Transverse colon (tissue), 4 donors: ENCODE measurements around the gene SMYD3.

Source experiments
- EP300 ChIP-seq: sonication (generic); formaldehyde crosslinking; IDR thresholded peaks from one replicate; pipeline ENCODE4 v1.6.1; 2017; ENCODE audit warnings: antibody characterized with exemption, low read depth
- POLR2A ChIP-seq: fragments of 450-650 bp; IDR thresholded peaks from one replicate; pipeline ENCODE4 v1.6.1; 2016; ENCODE audit warnings: antibody characterized with exemption, mild to moderate bottlenecking, moderate library complexity
- POLR2AphosphoS5 ChIP-seq, 3 donors: sonication (generic); formaldehyde crosslinking; IDR thresholded peaks; one replicate each; pipeline ENCODE4 v1.6.1; 2016; ENCODE audit warnings: antibody characterized with exemption in 3 of 3
- TF ChIP-seq, protein P1 (sequence below), 5 experiments: fragments of 200-600 bp in 3 of 5; fragments of 450-650 bp in 2 of 5; sonication (generic) in 3 of 5; IDR thresholded peaks; 1 replicate in 2 of 5; 2 replicates in 3 of 5; pipeline ENCODE4 v1.5.1; 2016 to 2017; ENCODE audit warnings: antibody characterized with exemption in 5 of 5, inconsistent platforms in 3 of 5, mild to moderate bottlenecking in 2 of 5, moderate library complexity in 1 of 5

DNA sequence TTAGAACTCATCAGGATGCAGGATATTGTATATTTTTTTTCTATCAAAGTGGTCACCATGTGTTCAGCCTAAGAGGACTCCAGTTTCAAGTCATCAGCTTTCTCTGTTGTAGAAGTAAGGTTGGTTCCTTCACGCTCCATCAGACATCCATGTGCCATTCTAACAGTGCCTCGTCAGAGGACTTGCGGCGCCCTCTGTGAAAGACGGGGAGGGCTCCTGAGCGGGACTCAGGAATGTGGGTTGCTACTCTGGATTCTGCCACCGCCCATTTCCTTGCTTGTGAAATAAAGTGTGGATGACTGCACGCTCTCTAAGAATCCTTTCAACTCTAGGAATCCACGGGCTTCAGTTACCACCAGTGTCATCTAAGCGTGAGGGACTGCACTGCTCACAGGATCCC lies 758.8 kb downstream of the SMYD3 start:
- TF ChIP-seq, protein P1, sequence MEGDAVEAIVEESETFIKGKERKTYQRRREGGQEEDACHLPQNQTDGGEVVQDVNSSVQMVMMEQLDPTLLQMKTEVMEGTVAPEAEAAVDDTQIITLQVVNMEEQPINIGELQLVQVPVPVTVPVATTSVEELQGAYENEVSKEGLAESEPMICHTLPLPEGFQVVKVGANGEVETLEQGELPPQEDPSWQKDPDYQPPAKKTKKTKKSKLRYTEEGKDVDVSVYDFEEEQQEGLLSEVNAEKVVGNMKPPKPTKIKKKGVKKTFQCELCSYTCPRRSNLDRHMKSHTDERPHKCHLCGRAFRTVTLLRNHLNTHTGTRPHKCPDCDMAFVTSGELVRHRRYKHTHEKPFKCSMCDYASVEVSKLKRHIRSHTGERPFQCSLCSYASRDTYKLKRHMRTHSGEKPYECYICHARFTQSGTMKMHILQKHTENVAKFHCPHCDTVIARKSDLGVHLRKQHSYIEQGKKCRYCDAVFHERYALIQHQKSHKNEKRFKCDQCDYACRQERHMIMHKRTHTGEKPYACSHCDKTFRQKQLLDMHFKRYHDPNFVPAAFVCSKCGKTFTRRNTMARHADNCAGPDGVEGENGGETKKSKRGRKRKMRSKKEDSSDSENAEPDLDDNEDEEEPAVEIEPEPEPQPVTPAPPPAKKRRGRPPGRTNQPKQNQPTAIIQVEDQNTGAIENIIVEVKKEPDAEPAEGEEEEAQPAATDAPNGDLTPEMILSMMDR (IDR thresholded peaks at IDR 0.05): no peak
- no peak for TF ChIP-seq POLR2A
- no peak for TF ChIP-seq EP300
- TF ChIP-seq POLR2AphosphoS5 (IDR thresholded peaks at IDR 0.05): no peak
